Measurements from ENCODE around the gene JDP2.

Gene JDP2

DNA sequence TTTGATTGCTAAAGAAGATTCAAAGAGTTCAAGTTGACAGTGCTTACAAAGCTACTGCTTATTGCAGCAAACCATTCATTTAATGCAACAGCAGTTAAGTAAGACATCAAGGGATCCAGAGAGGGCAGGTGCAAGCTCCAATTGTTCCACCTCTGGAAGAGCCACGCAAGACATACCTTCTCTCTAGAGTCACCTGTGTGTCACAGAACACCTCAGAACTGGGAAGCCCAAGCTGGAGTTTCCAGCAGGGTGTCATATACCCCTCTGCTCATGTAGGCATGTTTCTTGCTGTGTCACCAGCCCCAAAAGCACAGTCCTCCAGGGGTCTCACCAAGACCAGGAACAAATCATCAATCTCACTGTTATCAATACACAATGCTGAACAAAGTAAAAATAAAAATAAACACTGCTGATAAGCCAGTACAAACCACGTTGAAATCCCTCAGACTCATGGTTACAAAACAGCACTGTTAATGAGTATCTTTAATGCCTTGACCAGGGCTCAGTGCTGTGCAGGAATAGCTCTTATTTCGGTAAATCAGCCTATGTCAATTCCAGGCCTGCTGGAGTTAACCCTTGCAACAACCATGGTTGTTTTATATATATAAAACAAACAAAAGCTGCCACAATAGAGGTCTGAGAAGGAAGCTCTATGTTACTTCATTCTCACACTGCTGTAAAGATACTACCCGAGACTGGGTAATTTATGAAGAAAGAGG, 57.0 kb downstream of the JDP2 start:
- no peak overlapping the region for H3K4me3 ChIP-seq (ENCODE audit: low read length)
- TF ChIP-seq ZNF274 (IDR thresholded peaks at IDR 0.05; ENCODE audit: low read depth, low read length), result no peak

- no peak for TF ChIP-seq ZNF274 (IDR thresholded peaks at IDR 0.05; ENCODE audit: low read depth, low read length)
- no peak overlapping the region for H3K4me3 ChIP-seq (ENCODE audit: low read length)
Observed at GRCh38 chr14:75486318-75486717, 58.5 kb downstream of the JDP2 start.

DNA sequence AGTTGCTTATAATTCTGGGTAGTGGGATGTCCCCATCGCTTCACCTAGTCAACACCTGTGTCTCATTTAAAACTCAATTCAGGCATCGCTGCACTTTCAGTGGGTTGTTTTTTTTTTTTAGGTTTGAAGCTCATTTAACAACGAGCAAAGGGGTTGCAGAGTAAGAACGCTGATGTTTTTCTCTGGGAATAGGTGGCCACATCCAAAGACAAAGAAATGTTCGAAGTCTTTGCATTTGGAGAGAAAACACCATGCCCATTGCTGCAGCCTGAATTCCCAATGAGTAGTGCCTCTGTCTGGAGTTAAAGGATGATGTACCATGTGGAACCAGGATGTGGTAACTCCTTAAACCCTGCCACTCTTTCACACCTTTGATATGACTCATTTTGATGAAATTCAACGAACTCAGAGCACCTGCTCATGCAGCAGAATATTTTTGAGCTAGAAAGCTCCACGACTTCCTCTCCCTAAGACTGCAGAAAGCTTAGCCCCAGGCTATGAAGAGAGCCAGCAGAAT, 59.4 kb downstream of the JDP2 start:
- TF ChIP-seq ZNF274 (IDR thresholded peaks at IDR 0.05; ENCODE audit: low read depth, low read length), result no peak
- H3K4me3 ChIP-seq (ENCODE audit: low read length), result no peak overlapping the region; the same call in 1 of the 2 replicates

DNA sequence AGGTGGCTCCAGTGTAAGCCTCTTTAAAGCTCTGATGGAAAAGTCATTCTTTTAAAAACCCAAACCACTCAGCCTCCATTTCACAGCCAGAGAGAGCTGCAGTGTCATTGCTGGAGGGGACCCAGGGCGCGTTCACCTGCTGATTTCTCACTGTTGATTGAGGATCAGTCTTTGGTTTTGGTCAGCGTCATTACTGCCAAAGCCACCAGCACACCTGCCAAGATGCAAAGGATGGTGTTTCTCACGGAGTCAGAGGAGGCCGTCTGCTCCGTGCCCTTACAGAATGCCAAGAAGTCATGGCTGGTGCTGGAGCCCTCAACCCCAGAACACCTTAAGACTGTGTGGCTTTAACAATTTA, 61.6 kb downstream of the JDP2 start:
- no peak for TF ChIP-seq ZNF274 (IDR thresholded peaks at IDR 0.05; ENCODE audit: low read depth, low read length)
- no peak overlapping the region for H3K4me3 ChIP-seq (ENCODE audit: low read length)

GRCh38 chr14:75491376-75491978, 63.7 kb downstream of the JDP2 start:
- no peak overlapping the region for H3K4me3 ChIP-seq (ENCODE audit: low read length)
- TF ChIP-seq ZNF274 (IDR thresholded peaks at IDR 0.05; ENCODE audit: low read depth, low read length), result no peak

DNA sequence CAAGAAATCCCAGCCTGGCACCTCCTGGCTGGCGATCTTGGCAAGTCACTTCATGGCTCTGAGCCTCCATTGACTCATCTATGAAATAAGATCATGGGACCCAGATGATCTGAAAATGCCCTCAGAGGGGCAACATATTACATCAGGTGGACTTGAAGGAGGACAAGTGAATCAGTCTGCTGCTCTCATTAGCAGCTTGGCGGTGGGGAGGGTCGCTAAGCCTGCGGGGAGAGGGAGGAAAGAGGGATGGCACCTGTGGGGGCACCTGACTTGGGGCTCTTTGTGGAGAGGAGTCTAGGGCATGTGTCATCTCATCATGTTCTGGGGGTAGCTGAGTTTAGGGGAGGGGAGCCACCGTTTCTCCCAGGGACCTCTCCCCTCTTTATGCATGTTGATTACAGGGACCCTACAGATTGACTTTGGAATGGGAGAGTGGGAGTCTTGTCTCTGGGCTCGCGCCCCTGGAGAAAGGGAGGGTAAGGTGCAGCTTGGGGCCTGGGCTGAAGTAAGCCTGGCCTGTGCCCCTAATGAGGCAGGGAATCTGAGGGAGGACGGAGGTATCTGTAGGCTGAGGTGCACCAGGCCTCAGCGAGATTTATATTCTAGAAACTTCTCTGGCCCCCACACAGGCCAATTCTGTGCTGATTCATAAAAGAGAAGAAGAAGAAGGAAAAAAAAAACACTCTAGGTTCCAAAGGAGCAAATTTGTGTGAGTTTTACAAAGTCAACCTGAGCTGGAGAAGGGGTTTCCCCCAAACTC, 65.2 kb downstream of the JDP2 start:
- TF ChIP-seq ZNF274 (IDR thresholded peaks at IDR 0.05; ENCODE audit: low read depth, low read length), result no peak
- no peak overlapping the region for H3K4me3 ChIP-seq (ENCODE audit: low read length)

DNA sequence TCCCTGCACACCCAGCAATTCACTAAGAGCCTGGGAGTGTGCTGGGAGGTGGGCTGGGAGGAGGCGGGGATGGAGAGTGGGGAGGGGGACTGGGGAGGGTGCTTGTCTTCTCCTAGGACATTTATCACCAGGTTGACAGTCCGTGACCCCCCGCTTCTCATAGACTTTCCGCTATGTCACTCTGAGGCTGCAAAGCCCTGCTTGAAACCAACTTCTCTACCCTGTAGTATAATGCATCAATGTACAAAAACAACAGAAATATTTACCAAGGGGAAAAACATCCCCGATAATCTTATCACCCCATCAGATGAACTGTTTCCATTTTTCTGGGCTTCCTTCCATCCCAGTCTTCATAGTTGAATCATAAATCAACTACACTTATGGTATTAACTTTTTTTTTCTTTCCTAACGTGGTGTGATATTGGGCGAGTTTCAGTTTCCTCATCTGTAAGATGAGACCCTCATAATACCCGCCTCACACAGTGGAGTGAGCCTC, 65.8 kb downstream of the JDP2 start:
- no peak for TF ChIP-seq ZNF274 (IDR thresholded peaks at IDR 0.05; ENCODE audit: low read depth, low read length)
- H3K4me3 ChIP-seq (ENCODE audit: low read length), result no peak overlapping the region

- no peak for TF ChIP-seq ZNF274 (IDR thresholded peaks at IDR 0.05; ENCODE audit: low read depth, low read length)
Observed at GRCh38 chr14:75494896-75495295, 67.1 kb downstream of the JDP2 start.

GRCh38 chr14:75495399-75495798, 67.6 kb downstream of the JDP2 start:
- H3K4me3 ChIP-seq (ENCODE audit: low read length), result no peak overlapping the region
- TF ChIP-seq ZNF274 (IDR thresholded peaks at IDR 0.05; ENCODE audit: low read depth, low read length), result no peak

More at GRCh38 chr14:75494896-75495295, 67.1 kb downstream of the JDP2 start:
- H3K4me3 ChIP-seq (ENCODE audit: low read length), result no peak overlapping the region

DNA sequence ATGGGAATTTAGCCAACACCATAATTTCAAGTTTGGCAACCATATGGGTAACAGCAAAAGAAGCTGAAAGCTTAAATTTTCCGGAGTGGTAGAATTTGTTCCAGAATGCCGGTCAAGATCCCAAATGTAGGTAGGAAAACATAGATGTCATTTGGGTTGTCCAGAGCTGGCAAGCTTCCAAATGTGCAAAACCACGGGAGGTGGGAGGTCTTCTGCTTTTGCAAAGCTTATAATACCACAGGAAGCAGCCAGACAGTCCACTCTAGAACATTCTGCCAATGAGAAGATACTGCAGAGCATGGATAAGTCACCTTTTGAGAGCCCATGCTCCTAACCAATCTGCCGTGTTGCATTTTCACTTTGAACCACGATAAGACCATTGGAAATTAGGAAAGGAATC, 68.1 kb downstream of the JDP2 start:
- no peak overlapping the region for H3K4me3 ChIP-seq (ENCODE audit: low read length)
- TF ChIP-seq ZNF274 (IDR thresholded peaks at IDR 0.05; ENCODE audit: low read depth, low read length), result no peak

- no peak overlapping the region for H3K4me3 ChIP-seq (ENCODE audit: low read length)
- no peak for TF ChIP-seq ZNF274 (IDR thresholded peaks at IDR 0.05; ENCODE audit: low read depth, low read length)
Observed at GRCh38 chr14:75496755-75497154, 68.9 kb downstream of the JDP2 start.

GRCh38 chr14:75497191-75497590, 69.4 kb downstream of the JDP2 start:
- TF ChIP-seq ZNF274 (IDR thresholded peaks at IDR 0.05; ENCODE audit: low read depth, low read length), result no peak

DNA sequence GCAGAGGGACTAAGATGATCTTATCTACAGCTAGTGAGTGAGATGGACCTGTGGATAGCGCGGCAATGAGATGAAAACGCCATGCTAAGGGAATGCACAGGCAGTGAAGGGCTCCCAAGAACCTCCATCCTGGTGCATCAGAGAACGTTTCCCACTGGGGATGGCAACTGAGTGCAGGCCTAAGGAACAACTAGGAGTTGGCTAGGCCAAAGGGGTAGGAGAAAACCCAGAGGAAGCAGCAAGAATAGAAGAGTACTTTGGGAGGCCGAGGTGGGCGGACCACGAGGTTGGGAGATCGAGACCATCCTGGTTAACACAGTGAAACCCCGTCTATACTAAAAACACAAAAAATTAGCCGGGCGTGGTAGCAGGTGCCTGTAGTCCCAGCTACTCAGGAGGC, 69.9 kb downstream of the JDP2 start:
- no peak for TF ChIP-seq ZNF274 (IDR thresholded peaks at IDR 0.05; ENCODE audit: low read depth, low read length)
- H3K4me3 ChIP-seq (ENCODE audit: low read length), result no peak overlapping the region

More at GRCh38 chr14:75497191-75497590, 69.4 kb downstream of the JDP2 start:
- H3K4me3 ChIP-seq (ENCODE audit: low read length), result no peak overlapping the region

DNA sequence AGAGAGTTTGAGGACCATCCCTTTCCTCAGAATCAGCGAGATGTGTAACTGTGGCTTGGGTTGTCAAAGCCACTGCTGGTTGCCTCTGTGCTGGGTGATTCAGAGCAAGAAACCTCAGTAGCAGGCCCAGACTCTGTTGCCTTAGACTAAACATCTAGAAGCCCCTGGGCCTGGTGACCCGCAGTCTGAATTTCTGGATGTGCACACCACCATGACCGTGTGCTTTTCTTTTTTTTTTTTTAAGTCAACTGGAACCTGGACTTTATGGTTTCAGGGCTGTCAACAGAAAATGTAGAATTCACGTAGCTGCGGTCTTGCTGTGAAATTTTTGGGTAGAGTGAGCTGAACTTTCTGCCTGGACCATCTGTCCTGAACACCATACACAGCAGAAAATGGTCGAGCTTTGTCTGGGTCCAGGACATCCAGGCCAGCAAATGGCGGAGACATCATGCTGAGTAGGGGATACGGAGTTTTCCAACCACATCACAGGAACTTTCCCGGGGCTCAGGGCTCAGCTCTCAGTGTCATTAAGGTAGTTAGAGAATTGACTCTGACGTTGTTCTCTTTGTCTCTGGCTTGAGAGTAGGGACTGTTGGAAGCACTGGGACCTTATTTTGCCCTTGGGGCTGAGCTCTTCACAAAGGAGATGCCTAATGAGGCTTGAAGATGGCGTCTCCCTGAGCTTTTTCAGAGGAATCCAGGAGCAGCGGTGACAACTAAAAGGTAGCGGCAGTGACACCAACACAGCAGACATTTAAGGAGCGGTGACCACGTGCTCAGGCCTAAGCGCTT, 71.5 kb downstream of the JDP2 start:
- TF ChIP-seq ZNF274 (IDR thresholded peaks at IDR 0.05; ENCODE audit: low read depth, low read length), result no peak
- no peak overlapping the region for H3K4me3 ChIP-seq (ENCODE audit: low read length)
